Vagina (tissue), 2 donors: Measurements from ENCODE around the gene NDUFA7. TPM values are rescaled to one million over a fixed set of nuclear protein-coding genes. Genes with fewer than 3 reads are reported as not detected.

Source experiments
- DNase-seq, 2 donors: peaks; one replicate each; pipeline ENCODE4 v3.0.0-alpha.2; 2017; ENCODE audit errors: extremely low spot score in 2 of 2
- H3K27ac ChIP-seq: fragments of 200-600 bp; sonication (generic); one replicate; pipeline ENCODE4 v1.5.1; 2019
- H3K27me3 ChIP-seq: fragments of 200-600 bp; sonication (generic); one replicate; pipeline ENCODE4 v1.5.1; 2019
- H3K36me3 ChIP-seq, 2 donors: fragments of 200-600 bp; sonication (generic); one replicate each; pipeline ENCODE4 v1.5.1; 2017 to 2019
- H3K4me1 ChIP-seq: fragments of 200-600 bp; sonication (generic); one replicate; pipeline ENCODE4 v1.5.1; 2019
- H3K4me3 ChIP-seq, 2 donors: fragments of 200-600 bp; sonication (generic); 1 replicate in 1 of 2; 2 replicates in 1 of 2; pipeline ENCODE4 v1.5.1; 2016 to 2019
- H3K9me3 ChIP-seq: fragments of 200-600 bp; sonication (generic); one replicate; pipeline ENCODE4 v1.5.1; 2019
- CTCF ChIP-seq, 3 experiments: fragments of 450-650 bp in 2 of 3; fragments of 200-600 bp in 1 of 3; sonication (generic) in 1 of 3; IDR thresholded peaks; one replicate each; pipeline ENCODE4 v1.5.1; 2017 to 2019; ENCODE audit warnings: antibody characterized with exemption in 3 of 3, mild to moderate bottlenecking in 2 of 3, moderate library complexity in 2 of 3
- POLR2A ChIP-seq, 2 donors: fragments of 450-650 bp; IDR thresholded peaks; one replicate each; pipeline ENCODE4 v1.6.1; 2017; ENCODE audit warnings: antibody characterized with exemption in 2 of 2, mild to moderate bottlenecking in 2 of 2, moderate library complexity in 2 of 2
- POLR2AphosphoS5 ChIP-seq, 2 donors: sonication (generic); formaldehyde crosslinking; IDR thresholded peaks; one replicate each; pipeline ENCODE4 v1.9.0; 2017; ENCODE audit warnings: antibody characterized with exemption in 2 of 2, mild to moderate bottlenecking in 2 of 2, low read depth in 1 of 2; ENCODE audit not compliant: insufficient read depth in 1 of 2
- intact Hi-C: fragments of 100-400 bp; cut with DNase I; formaldehyde crosslinking; loops from one replicate; pipeline ENCODE4 v1.15.1; 2023
- total RNA-seq: library from RNA; depleted of rRNA; stranded (reverse); fragments of >200 nt; gene quantifications from one replicate; pipeline ENCODE4 v1.2.3, GENCODE V29; 2016

The NDUFA7 gene
- total RNA-seq, 1 donor from 2014 or later, result 24.6 TPM

- intact Hi-C loops, result no loop called here
- Histone ChIP-seq H3K9me3 (no peaks in the 10 kb centered on the region), H3K4me3 (no peak overlapping the region), H3K27me3 (no peaks in the 10 kb centered on the region), H3K27ac (no peak overlapping the region), H3K36me3 (no peaks in the 10 kb centered on the region), H3K4me1 (peaks cover 18% of the 10 kb centered on the region)
- DNase-seq, result no peak
- no peak for TF ChIP-seq CTCF (IDR thresholded peaks at IDR 0.05)
- no peak for TF ChIP-seq POLR2A (IDR thresholded peaks at IDR 0.05)
- TF ChIP-seq POLR2AphosphoS5 (IDR thresholded peaks at IDR 0.05; ENCODE audit: insufficient read depth in 1 of 2, low read depth in 1 of 2), result no peak
These were observed 10.2 kb upstream of the NDUFA7 start for GRCh38 chr19:8331263-8331845.

GRCh38 chr19:8329996-8330395 lies 8.8 kb upstream of the NDUFA7 start:
- no peak for DNase-seq
- Histone ChIP-seq H3K27me3 (no peaks in the 10 kb centered on the region), H3K4me3 (no peak overlapping the region), H3K4me1 (peaks cover 18% of the 10 kb centered on the region), H3K27ac (no peak overlapping the region), H3K9me3 (no peaks in the 10 kb centered on the region), H3K36me3 (no peaks in the 10 kb centered on the region)
- TF ChIP-seq CTCF (IDR thresholded peaks at IDR 0.05) (no peak), POLR2AphosphoS5 (IDR thresholded peaks at IDR 0.05; ENCODE audit: insufficient read depth in 1 of 2, low read depth in 1 of 2) (no peak), POLR2A (IDR thresholded peaks at IDR 0.05) (no peak)
- intact Hi-C loops, result no loop called here

GRCh38 chr19:8325454-8325853 lies 4.3 kb upstream of the NDUFA7 start:
- Histone ChIP-seq H3K9me3 (no peaks in the 10 kb centered on the region), H3K4me1 (peaks cover 29% of the 10 kb centered on the region), H3K27me3 (no peaks in the 10 kb centered on the region), H3K4me3 (no peak overlapping the region), H3K36me3 (peaks cover 0 to 15% of the 10 kb centered on the region in 2 donors), H3K27ac (no peak overlapping the region)
- DNase-seq, result no peak
- intact Hi-C loops, result no loop called here
- TF ChIP-seq POLR2A (IDR thresholded peaks at IDR 0.05) (no peak), CTCF (IDR thresholded peaks at IDR 0.05) (no peak), POLR2AphosphoS5 (IDR thresholded peaks at IDR 0.05; ENCODE audit: insufficient read depth in 1 of 2, low read depth in 1 of 2) (no peak)

GRCh38 chr19:8324186-8325050 lies 3.2 kb upstream of the NDUFA7 start:
- H3K27ac ChIP-seq, result no peak overlapping the region
- intact Hi-C loops, result no loop called here
- H3K4me3 ChIP-seq, result no peak overlapping the region
- H3K36me3 ChIP-seq, result peaks cover 0 to 15% of the 10 kb centered on the region in 2 donors
- DNase-seq, result no peak
- TF ChIP-seq POLR2AphosphoS5 (IDR thresholded peaks at IDR 0.05; ENCODE audit: insufficient read depth in 1 of 2, low read depth in 1 of 2) (peak in 1 of 2 donors; percentile 46), CTCF (IDR thresholded peaks at IDR 0.05) (no peak)
- no peaks in the 10 kb centered on the region for H3K9me3 ChIP-seq
- H3K4me1 ChIP-seq, result peaks cover 37% of the 10 kb centered on the region
- no peaks in the 10 kb centered on the region for H3K27me3 ChIP-seq

GRCh38 chr19:8323781-8324185 lies 2.6 kb upstream of the NDUFA7 start:
- Histone ChIP-seq H3K27me3 (no peaks in the 10 kb centered on the region), H3K9me3 (no peaks in the 10 kb centered on the region), H3K4me1 (peaks cover 37% of the 10 kb centered on the region), H3K4me3 (no peak overlapping the region), H3K27ac (no peak overlapping the region), H3K36me3 (peaks cover 0 to 15% of the 10 kb centered on the region in 2 donors)
- intact Hi-C loops, result no loop called here
- TF ChIP-seq POLR2A (IDR thresholded peaks at IDR 0.05) (no peak), CTCF (IDR thresholded peaks at IDR 0.05) (no peak), POLR2AphosphoS5 (IDR thresholded peaks at IDR 0.05; ENCODE audit: insufficient read depth in 1 of 2, low read depth in 1 of 2) (no peak)
- no peak for DNase-seq
